Lung microvascular endothelial cell (primary cell): ENCODE data around the gene SEC14L6. TPM values are rescaled to one million over a fixed set of nuclear protein-coding genes. Genes with fewer than 3 reads are reported as not detected.
A peak's percentile ranks its signal among the peaks of the same experiment; 100 is the strongest.
"Not testable (repeated sequence)": the region's sequence is repeated elsewhere in the genome, so short reads cannot be mapped to it uniquely, and the experiment has no call there.

Experiments used
- DNase-seq, 2 donors: peaks; one replicate each; pipeline versions ENCODE4 v3.0.0 to v3.0.0-alpha.2; 2010; ENCODE audit warnings: low read depth in 2 of 2
- total RNA-seq: library from RNA; depleted of rRNA; stranded (reverse); fragments of >200 nt; gene quantifications from 2 replicates; pipeline ENCODE4 v1.2.1, GENCODE V29; 2014

The SEC14L6 gene
- total RNA-seq, 1 donor from 2014 or later = not detected

DNA sequence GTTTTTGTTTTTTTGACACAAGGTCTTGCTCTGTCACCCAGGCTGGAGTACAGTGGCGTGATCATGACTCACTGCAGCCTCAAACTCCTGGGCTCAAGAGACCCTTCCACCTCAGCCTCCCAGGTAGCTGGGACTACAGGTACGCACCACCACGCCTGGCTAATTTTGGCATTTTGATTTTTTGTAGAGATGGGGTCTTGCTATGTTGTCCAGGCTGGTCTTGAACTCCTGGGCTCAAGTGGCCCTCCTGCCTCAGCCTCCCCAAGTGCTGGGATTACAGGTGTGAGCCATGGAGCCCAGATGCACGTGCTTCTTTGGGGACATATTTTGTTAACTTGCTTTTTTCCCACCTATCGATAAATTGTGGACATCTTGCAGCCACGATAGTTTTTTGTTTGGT, 20.7 kb upstream of the SEC14L6 start:
- not testable (repeated sequence) for DNase-seq

DNA sequence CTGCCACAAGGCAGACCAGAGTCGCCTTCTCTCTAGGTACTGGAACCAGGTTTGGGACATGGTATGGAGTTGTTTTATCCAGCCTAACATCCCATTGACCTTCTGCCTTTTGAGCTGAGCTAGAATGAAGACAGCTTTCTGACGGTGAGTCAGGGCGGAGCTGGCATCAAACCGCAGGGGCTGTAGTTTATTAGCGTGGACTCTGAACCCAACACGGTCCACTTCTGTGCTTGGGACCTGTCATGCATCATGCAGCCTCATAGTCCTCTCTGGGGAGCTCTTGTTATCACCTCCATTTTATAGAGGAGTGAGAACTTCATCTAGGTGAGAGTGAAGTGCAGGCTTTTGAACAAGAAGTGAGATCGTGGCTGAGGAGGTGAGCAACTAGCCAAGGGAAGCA, 19.6 kb upstream of the SEC14L6 start:
- DNase-seq = no peak

- no peak for DNase-seq
Measured at GRCh38 chr22:30565341-30565740, 18.8 kb upstream of the SEC14L6 start.

- no peak for DNase-seq
Measured at GRCh38 chr22:30564761-30565119, 18.2 kb upstream of the SEC14L6 start.

GRCh38 chr22:30564045-30564760, 17.7 kb upstream of the SEC14L6 start:
- DNase-seq = no peak

- DNase-seq = no peak
Measured at GRCh38 chr22:30562366-30562765, 15.8 kb upstream of the SEC14L6 start.

GRCh38 chr22:30561402-30562189, 15.1 kb upstream of the SEC14L6 start:
- DNase-seq = no peak

DNA sequence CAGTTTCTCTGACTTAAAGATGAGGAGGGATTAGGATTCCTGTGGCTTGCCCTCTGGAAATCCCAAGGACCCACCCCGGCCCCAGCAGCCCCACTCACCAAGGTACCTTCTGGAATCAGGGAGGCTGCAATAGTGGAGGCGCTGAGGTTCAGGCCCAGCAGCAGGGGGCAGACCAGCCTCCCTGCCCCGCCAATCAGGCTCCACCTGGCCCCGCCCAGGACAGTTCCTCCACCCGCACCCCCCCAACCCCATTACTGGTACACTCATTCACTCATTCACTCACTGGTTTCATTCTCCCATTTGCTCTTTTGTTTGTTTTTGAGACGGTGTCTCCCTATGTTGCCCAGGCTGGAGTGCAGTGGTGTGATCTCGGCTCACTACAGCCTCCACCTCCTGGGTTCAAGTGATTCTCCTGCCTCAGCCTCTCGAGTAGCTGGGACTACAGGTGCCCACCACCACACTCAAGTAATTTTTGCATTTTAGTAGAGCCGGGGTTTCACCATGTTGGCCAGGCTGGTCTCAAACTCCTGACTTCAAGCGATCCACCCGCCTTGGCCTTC, 14.2 kb upstream of the SEC14L6 start:
- not testable (repeated sequence) for DNase-seq

DNA sequence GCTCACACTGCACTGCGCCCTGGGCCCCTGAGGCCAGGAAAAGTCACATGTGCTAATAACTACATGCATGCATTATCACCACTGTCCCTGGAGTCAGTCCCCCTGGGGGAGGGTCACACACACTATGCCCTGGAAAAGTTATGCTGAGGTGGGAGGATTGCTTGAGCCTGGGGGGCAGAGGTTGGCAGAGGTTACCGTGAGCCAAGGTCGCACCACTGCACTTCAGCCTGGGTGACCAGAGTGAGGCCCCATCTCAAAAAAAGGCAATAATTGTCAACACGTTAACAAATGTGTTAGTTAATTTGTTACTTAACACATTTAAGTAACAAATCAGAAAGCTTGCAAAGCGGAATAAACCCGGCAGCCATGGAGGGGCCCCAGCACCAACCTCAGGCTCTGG, 13.3 kb upstream of the SEC14L6 start:
- DNase-seq = no peak

- no peak for DNase-seq
Measured at GRCh38 chr22:30557243-30557642, 10.7 kb upstream of the SEC14L6 start.

GRCh38 chr22:30556388-30556787, 9.8 kb upstream of the SEC14L6 start:
- no peak for DNase-seq

- DNase-seq = no peak
Measured at GRCh38 chr22:30555282-30556210, 9.0 kb upstream of the SEC14L6 start.

DNA sequence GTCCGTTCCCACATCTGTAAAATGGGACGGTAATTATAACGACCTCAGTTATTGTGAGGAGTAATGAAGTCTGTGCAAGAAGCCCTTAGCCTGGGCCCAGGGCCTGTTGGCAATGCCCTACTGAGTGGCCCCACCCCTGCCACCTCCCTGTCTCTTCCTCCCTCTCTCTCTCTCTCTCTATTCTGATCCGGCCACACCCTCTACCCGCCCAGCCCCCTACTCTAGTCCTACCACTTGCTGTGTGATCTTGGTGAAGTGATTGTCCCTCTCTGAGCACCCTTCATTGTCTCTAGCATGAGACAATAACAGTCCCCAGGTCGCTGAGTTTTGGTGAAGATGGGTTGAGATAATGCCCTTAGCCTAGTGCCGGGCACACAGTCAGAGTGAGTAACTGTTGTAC, 7.4 kb upstream of the SEC14L6 start:
- DNase-seq = no peak

DNA sequence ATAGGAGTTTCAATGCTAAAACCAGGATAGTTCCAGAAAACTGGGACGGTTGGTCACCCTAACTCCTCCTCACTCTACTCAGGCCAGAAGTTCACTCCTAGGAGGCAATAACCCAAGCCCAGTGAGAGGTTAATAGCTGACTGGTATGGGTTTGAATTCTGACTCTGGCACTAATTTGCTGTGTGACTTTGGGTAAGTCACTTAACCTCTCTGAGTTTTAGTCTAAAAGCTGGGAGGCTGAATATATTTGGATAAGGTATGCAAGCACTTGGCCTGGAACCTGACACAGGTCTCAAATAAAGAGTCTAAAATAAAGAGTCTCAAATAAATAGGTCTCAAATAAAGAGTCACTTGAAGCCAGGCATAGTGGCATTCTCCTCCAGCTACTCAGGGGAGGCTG, 6.2 kb upstream of the SEC14L6 start:
- DNase-seq = no peak

GRCh38 chr22:30551813-30552212, 5.3 kb upstream of the SEC14L6 start:
- DNase-seq = not testable (repeated sequence)

- no peak for DNase-seq
Measured at GRCh38 chr22:30547188-30547587, 647 bp upstream of the SEC14L6 start.

- no peak for DNase-seq
Measured at GRCh38 chr22:30542811-30543188, 3.7 kb downstream of the SEC14L6 start.

- DNase-seq = peak in 1 of 2 donors; percentile 15
Measured at GRCh38 chr22:30541961-30542810, 4.4 kb downstream of the SEC14L6 start.

DNA sequence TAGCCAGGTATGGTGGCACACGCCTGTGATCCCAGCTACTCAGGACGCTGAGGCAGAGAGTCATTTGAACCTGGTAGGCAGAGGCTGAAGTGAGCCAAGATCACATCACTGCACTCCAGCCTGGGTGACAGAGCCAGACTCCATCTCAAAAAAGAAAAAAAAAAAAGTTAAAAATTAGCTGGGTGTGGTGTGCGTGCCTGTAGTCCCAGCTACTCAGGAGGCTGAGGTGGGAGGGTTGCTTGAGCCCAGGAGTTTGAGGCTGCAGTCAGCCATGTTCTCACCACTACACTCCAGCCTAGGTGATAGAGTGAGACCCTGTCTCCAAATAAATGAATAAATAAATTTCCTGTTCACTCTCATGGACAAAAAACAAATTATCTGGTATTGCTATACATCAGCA, 5.0 kb downstream of the SEC14L6 start:
- not testable (repeated sequence) for DNase-seq

- no peak for DNase-seq
Measured at GRCh38 chr22:30539368-30539767, 7.2 kb downstream of the SEC14L6 start.

- no peak for DNase-seq
Measured at GRCh38 chr22:30538280-30538679, 8.3 kb downstream of the SEC14L6 start.
